GM12801 (cell line): ENCODE results near the gene GRB10.

Experiments used
- CTCF ChIP-seq: IDR thresholded peaks from one replicate; pipeline ENCODE4 v1.5.1; 2011; ENCODE audit warnings: control low read depth; ENCODE audit not compliant: insufficient read length; ENCODE audit errors: extremely low read depth

The GRB10 gene

GRCh38 chr7:50730446-50731400 lies 52.0 kb downstream of the GRB10 start:
- TF ChIP-seq CTCF = no peak

GRCh38 chr7:50729962-50730361 lies 52.7 kb downstream of the GRB10 start:
- no peak for TF ChIP-seq CTCF

GRCh38 chr7:50728184-50728583 lies 54.5 kb downstream of the GRB10 start:
- no peak for TF ChIP-seq CTCF

GRCh38 chr7:50727711-50728110 lies 55.0 kb downstream of the GRB10 start:
- no peak for TF ChIP-seq CTCF

- no peak for TF ChIP-seq CTCF
Observed at GRCh38 chr7:50727072-50727471, 55.6 kb downstream of the GRB10 start.

- no peak for TF ChIP-seq CTCF
Observed at GRCh38 chr7:50725774-50726173, 56.9 kb downstream of the GRB10 start.

GRCh38 chr7:50724526-50725520 lies 57.9 kb downstream of the GRB10 start:
- TF ChIP-seq CTCF = no peak
